Epithelial cell of esophagus (primary cell): ENCODE measurements around the gene SCGB3A1.

ENCODE experiments used
- DNase-seq: peaks from one replicate; pipeline ENCODE4 v3.0.0; 2010; ENCODE audit warnings: low read depth
- H3K4me3 ChIP-seq: 2 replicates; pipeline ENCODE4 v1.5.1; 2011; ENCODE audit warnings: mild to moderate bottlenecking, low read length, control low read depth
- TF ChIP-seq, protein P1 (sequence below): IDR thresholded peaks from 2 replicates; pipeline ENCODE4 v1.5.1; 2011; ENCODE audit warnings: low read depth, mild to moderate bottlenecking, low read length, control low read depth, inconsistent platforms; ENCODE audit not compliant: insufficient read depth; ENCODE audit errors: missing control alignments

The SCGB3A1 gene

DNA sequence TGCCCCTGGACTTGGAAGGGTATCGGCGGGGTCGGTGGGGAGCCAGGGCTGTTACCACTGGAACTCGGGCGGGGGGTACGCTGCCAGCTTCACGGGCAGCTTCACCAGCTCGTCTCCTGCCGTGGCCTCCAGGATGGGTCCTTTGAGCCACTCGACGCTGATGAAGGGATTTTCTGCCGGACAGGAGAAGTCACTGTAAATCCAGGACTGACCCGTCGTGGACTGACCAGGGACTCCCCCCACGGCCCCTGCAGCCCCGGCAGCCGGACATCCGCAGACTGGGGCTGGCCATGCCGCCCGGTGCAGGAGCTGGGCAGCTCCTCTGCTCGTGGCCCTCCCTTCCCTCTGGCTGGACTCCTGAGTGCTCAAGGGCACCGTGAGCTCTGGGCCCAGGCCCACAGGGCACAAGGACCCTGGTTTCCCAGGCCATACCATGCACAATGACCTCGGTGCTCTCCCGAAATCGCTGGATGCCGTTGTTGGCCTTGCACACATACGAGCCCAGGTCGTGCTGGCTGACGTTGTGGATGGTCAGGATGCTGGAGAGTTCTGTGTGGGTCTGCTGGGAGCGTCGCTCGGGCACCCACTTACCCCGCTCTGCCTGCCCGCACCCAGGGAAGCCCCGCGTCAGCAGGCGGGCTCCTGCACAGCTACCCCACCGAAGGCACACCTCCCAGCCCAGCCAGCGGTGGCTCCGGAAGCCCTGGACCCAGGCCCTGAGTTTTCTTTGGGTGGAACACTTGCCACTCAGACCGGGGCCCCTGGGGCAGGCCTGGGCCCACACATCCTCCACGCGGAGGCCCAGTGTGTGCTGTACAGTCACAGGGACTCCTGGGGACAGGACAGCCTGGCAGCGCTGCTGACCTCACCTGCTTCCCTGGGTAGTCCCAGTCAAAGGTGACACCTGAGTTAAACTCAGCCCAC lies 37.8 kb upstream of the SCGB3A1 start:
- no peak for DNase-seq
- TF ChIP-seq, protein P1, sequence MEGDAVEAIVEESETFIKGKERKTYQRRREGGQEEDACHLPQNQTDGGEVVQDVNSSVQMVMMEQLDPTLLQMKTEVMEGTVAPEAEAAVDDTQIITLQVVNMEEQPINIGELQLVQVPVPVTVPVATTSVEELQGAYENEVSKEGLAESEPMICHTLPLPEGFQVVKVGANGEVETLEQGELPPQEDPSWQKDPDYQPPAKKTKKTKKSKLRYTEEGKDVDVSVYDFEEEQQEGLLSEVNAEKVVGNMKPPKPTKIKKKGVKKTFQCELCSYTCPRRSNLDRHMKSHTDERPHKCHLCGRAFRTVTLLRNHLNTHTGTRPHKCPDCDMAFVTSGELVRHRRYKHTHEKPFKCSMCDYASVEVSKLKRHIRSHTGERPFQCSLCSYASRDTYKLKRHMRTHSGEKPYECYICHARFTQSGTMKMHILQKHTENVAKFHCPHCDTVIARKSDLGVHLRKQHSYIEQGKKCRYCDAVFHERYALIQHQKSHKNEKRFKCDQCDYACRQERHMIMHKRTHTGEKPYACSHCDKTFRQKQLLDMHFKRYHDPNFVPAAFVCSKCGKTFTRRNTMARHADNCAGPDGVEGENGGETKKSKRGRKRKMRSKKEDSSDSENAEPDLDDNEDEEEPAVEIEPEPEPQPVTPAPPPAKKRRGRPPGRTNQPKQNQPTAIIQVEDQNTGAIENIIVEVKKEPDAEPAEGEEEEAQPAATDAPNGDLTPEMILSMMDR, result no peak
- H3K4me3 ChIP-seq, result no peak overlapping the region

GRCh38 chr5:180628211-180628610 lies 36.9 kb upstream of the SCGB3A1 start:
- TF ChIP-seq, protein P1, result no peak
- no peak overlapping the region for H3K4me3 ChIP-seq
- no peak for DNase-seq

GRCh38 chr5:180627386-180628120 lies 36.3 kb upstream of the SCGB3A1 start:
- TF ChIP-seq, protein P1, result no peak
- H3K4me3 ChIP-seq, result no peak overlapping the region
- no peak for DNase-seq

- TF ChIP-seq, protein P1, result no peak
- H3K4me3 ChIP-seq, result no peak overlapping the region
- DNase-seq, result no peak
Observed at GRCh38 chr5:180626661-180627385, 35.5 kb upstream of the SCGB3A1 start.

DNA sequence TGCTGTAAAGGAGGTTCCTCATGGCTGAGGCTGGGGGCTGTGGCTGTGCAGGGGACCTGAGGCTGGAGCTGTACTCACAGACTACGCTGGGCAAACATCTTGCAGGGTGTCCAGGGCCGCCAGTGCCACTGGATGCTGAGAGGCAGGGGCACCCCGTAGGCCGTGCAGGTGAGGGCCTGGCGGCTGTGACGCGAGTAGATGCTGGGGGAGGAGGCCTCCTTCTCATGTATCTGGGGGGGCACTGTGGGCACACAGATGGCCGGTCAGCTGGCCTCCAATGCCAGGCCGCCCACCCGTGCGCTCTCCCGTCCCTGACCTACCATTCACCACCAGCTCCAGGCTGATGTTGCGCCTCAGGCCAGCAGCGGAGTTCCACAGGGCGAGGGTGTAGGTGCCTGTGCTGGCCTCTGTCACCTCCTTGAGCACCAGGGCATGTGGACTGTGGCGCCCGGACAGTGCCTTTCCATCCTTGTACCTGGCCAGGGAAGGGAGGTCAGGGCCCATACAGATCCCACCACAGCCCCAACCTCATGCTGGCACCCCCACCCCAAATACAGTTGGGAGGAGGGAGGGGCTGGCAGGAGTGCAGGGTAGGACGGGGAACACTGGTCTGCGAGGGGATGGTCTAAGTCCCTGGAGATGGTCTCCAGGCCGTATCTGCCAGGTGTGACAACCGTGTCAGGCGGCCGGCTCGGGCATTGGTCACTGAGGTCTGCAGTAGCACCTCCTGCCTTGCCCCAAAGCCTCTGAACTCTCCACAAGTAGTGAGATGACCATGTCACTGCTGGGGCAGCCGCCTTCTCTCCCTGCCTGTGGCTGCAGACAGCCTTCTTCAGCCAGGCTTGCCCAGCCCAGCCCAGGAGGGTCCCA lies 34.7 kb upstream of the SCGB3A1 start:
- TF ChIP-seq, protein P1, result no peak
- H3K4me3 ChIP-seq, result no peak overlapping the region
- DNase-seq, result no peak
